Tibial nerve (tissue), 3 donors: ENCODE measurements around the gene THUMPD1.
"Not testable (repeated sequence)": the region's sequence is repeated elsewhere in the genome, so short reads cannot be mapped to it uniquely, and the experiment has no call there.

ENCODE experiments used
- CTCF ChIP-seq, 5 experiments: fragments of 200-600 bp in 3 of 5; fragments of 450-650 bp in 2 of 5; sonication (generic) in 3 of 5; IDR thresholded peaks; one replicate each; pipeline ENCODE4 v1.5.1; 2016 to 2019; ENCODE audit warnings: antibody characterized with exemption in 5 of 5, mild to moderate bottlenecking in 3 of 5, moderate library complexity in 2 of 5
- POLR2A ChIP-seq, 2 donors: fragments of 450-650 bp; IDR thresholded peaks; one replicate each; pipeline ENCODE4 v1.6.1; 2017; ENCODE audit warnings: antibody characterized with exemption in 2 of 2, mild to moderate bottlenecking in 2 of 2, moderate library complexity in 2 of 2

GRCh38 chr16:20708129-20708528 lies 33.5 kb downstream of the THUMPD1 start:
- peak in 1 of 5 experiments; percentile 18 for TF ChIP-seq CTCF (IDR thresholded peaks at IDR 0.05)
- not testable (repeated sequence) for TF ChIP-seq POLR2A (IDR thresholded peaks at IDR 0.05)
